OCI-LY1 (cell line): Measurements from ENCODE around the gene TUBA4B.

ENCODE experiments used
- H2AFZ ChIP-seq: fragments of 200-600 bp; sonication (generic), shearing (Covaris generic); 2 replicates; pipeline ENCODE4 v1.6.0; 2014; ENCODE audit warnings: antibody characterized with exemption, mild to moderate bottlenecking, low read length
- H3F3A ChIP-seq: fragments of 200-600 bp; sonication (generic), shearing (Covaris generic); 2 replicates; pipeline ENCODE4 v1.6.0; 2014; ENCODE audit warnings: mild to moderate bottlenecking, antibody characterized with exemption, low read length, moderate library complexity; ENCODE audit not compliant: insufficient read depth
- H3K27ac ChIP-seq: fragments of 200-600 bp; sonication (generic); 2 replicates; pipeline ENCODE4 v1.5.1; 2014; ENCODE audit warnings: low read length, mixed run types, mild to moderate bottlenecking, low read depth; ENCODE audit not compliant: poor library complexity, severe bottlenecking
- H3K27me3 ChIP-seq: fragments of 200-600 bp; sonication (generic); 2 replicates; pipeline ENCODE4 v1.6.0; 2014; ENCODE audit warnings: antibody characterized with exemption, mild to moderate bottlenecking, low read length, moderate library complexity; ENCODE audit not compliant: insufficient read depth
- H3K36me3 ChIP-seq: fragments of 200-600 bp; sonication (generic); 2 replicates; pipeline ENCODE4 v1.6.1; 2014; ENCODE audit warnings: mild to moderate bottlenecking, antibody characterized with exemption, low read length, moderate library complexity, mixed read lengths; ENCODE audit not compliant: insufficient read depth
- H3K4me1 ChIP-seq: fragments of 200-600 bp; sonication (generic); 2 replicates; pipeline ENCODE4 v1.5.1; 2014; ENCODE audit warnings: mild to moderate bottlenecking, low read length, moderate library complexity; ENCODE audit not compliant: insufficient read depth, severe bottlenecking
- H3K4me2 ChIP-seq: fragments of 200-600 bp; sonication (generic), shearing (Covaris generic); 2 replicates; pipeline ENCODE4 v1.6.1; 2014; ENCODE audit warnings: low read length
- H3K4me3 ChIP-seq: fragments of 200-600 bp; sonication (generic); 2 replicates; pipeline ENCODE4 v1.5.1; 2014; ENCODE audit warnings: low read length, low read depth, mild to moderate bottlenecking, mixed read lengths; ENCODE audit not compliant: poor library complexity, severe bottlenecking
- H3K79me2 ChIP-seq: fragments of 200-600 bp; shearing (Covaris generic); 2 replicates; pipeline ENCODE4 v1.6.1; 2016; ENCODE audit warnings: mixed run types, low read length, mixed read lengths; ENCODE audit not compliant: insufficient read depth
- H3K9ac ChIP-seq: fragments of 200-600 bp; sonication (generic), shearing (Covaris generic); 2 replicates; pipeline ENCODE4 v1.6.1; 2014; ENCODE audit warnings: mild to moderate bottlenecking, low read length, mixed read lengths
- H3K9me2 ChIP-seq: fragments of 200-600 bp; sonication (generic), shearing (Covaris generic); 2 replicates; pipeline ENCODE4 v1.6.1; 2014; ENCODE audit warnings: low read depth, mild to moderate bottlenecking, low read length, mixed read lengths
- H3K9me3 ChIP-seq: fragments of 200-600 bp; shearing (Covaris generic); 2 replicates; pipeline ENCODE4 v1.6.1; 2014; ENCODE audit warnings: low read length, mixed read lengths
- H4K20me1 ChIP-seq: fragments of 200-600 bp; sonication (generic), shearing (Covaris generic); 2 replicates; pipeline ENCODE4 v1.6.0; 2016; ENCODE audit warnings: mild to moderate bottlenecking, low read length; ENCODE audit not compliant: insufficient read depth
- CTCF ChIP-seq: fragments of 200-600 bp; sonication (generic), shearing (Covaris generic); IDR thresholded peaks from 2 replicates; pipeline ENCODE4 v1.5.1; 2017; ENCODE audit warnings: mild to moderate bottlenecking, antibody characterized with exemption, low read length, moderate library complexity, mixed read lengths
- EZH2 ChIP-seq: fragments of 200-600 bp; sonication (generic), shearing (Covaris generic); IDR thresholded peaks from 2 replicates; pipeline ENCODE4 v1.8.0; 2017; ENCODE audit warnings: borderline replicate concordance, mixed run types, mild to moderate bottlenecking, antibody characterized with exemption, low read length, moderate library complexity, mixed read lengths

The TUBA4B gene

DNA sequence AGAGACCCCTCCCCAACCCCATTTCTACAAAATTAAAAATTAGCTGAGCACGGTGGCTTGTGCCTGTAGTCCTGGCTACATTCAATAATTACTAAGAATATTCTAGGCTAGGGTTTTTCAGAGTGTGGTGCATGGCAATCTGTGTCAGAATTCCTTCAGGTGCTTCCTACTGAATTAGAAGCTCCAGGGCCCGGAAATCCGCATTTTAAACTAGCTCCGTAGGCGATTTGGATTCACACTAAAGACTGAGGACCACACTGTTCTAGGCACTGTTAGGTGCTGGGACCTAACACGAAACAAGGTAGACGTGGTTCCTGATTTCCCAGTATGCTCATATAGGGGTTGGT is 47.1 kb upstream of the TUBA4B start:
- H3K9ac ChIP-seq: peak overlapping the region; percentile 82
- peak overlapping the region; percentile 70 for H3K4me3 ChIP-seq
- TF ChIP-seq CTCF (no peak), EZH2 (no peak)
- peak overlapping the region; percentile 86 for H3K4me2 ChIP-seq
- H3F3A ChIP-seq: 0 out of 2 replicates have a peak, but pooled peaks cover 3% of the 10 kb centered on the region
- H4K20me1 ChIP-seq: no peaks in the 10 kb centered on the region
- peaks cover 21% of the 10 kb centered on the region for H3K4me1 ChIP-seq
- H3K9me3 ChIP-seq: peaks cover 6% of the 10 kb centered on the region; the same call in 1 of the 2 replicates
- H3K27me3 ChIP-seq: no peaks in the 10 kb centered on the region
- peaks cover 35% of the 10 kb centered on the region; the same call in 1 of the 2 replicates for H3K36me3 ChIP-seq
- no peaks in the 10 kb centered on the region for H3K9me2 ChIP-seq
- no peaks in the 10 kb centered on the region for H3K79me2 ChIP-seq
- H2AFZ ChIP-seq: peak overlapping the region; percentile 24; the same call in 1 of the 2 replicates
- peak overlapping the region; percentile 72 for H3K27ac ChIP-seq

GRCh38 chr2:219206328-219207133 is 46.5 kb upstream of the TUBA4B start, which contains the start of gene ZFAND2B:
TSS of gene ZFAND2B (plus strand) at chr2:219206782. CDS start at chr2:219206988, 206 bp downstream.
- 0 out of 2 replicates have a peak, but pooled peaks cover 3% of the 10 kb centered on the region for H3F3A ChIP-seq
- H3K9me3 ChIP-seq: peaks cover 6% of the 10 kb centered on the region; the same call in 1 of the 2 replicates
- H2AFZ ChIP-seq: peak within 1 kb of the TSS; percentile 24; the same call in 1 of the 2 replicates
- no peaks in the 10 kb centered on the region for H3K27me3 ChIP-seq
- peak within 1 kb of the TSS; percentile 77 for H3K27ac ChIP-seq
- peak within 1 kb of the TSS; percentile 82 for H3K9ac ChIP-seq
- peak within 1 kb of the TSS; percentile 70 for H3K4me3 ChIP-seq
- H3K9me2 ChIP-seq: no peaks in the 10 kb centered on the region
- TF ChIP-seq EZH2: no peak
- no peak for TF ChIP-seq CTCF
- H4K20me1 ChIP-seq: no peaks in the 10 kb centered on the region
- H3K79me2 ChIP-seq: no peaks in the 10 kb centered on the region
- peak within 1 kb of the TSS; percentile 86 for H3K4me2 ChIP-seq
- H3K36me3 ChIP-seq: peaks cover 38% of the 10 kb centered on the region; the same call in 1 of the 2 replicates
- H3K4me1 ChIP-seq: peaks cover 21% of the 10 kb centered on the region

DNA sequence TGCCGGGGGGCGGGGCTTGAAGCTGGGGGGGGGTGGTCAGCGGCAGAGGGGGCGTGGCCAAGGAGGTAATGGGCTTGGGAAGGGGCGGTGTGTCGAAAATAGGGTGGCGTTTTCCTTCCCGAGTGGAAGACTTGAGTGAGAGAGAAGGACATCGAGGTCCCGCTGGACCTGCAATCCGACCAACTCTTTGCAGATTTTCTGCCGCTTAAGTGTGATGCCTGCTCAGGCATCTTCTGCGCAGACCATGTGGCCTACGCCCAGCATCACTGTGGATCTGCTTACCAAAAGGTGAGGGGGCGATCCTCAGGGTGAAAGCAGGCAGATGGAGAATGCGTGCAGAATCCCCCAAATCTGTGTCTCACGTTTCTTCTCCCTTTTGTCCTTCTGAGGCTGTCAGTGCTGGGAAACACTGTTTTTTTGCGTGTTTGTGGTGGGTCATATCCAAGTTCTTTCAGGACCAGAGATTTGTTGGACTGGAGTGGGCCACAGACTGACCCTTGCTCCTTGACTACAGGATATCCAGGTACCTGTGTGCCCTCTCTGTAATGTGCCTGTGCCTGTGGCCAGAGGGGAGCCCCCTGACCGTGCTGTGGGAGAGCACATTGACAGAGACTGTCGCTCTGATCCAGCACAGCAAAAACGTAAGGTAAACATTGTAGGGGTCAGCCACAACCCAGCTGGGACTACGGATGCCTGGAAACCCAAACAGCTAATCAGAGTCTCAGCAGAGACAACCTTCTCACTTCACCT is 45.7 kb upstream of the TUBA4B start:
- Histone ChIP-seq H3K36me3 (peaks cover 43% of the 10 kb centered on the region), H3K9ac (peak overlapping the region; percentile 82), H3K27ac (peak overlapping the region; percentile 77)

More for the DNA sequence above, 45.7 kb upstream of the TUBA4B start:
- H3K4me3 ChIP-seq: peak overlapping the region; percentile 70
- peaks cover 6% of the 10 kb centered on the region; the same call in 1 of the 2 replicates for H3K9me3 ChIP-seq
- H3K79me2 ChIP-seq: no peaks in the 10 kb centered on the region
- H3K4me1 ChIP-seq: peaks cover 21% of the 10 kb centered on the region
- peak overlapping the region; percentile 86 for H3K4me2 ChIP-seq
- H3K27me3 ChIP-seq: no peaks in the 10 kb centered on the region
- H4K20me1 ChIP-seq: no peaks in the 10 kb centered on the region
- no peaks in the 10 kb centered on the region for H3K9me2 ChIP-seq
- no peak for TF ChIP-seq CTCF
- 0 out of 2 replicates have a peak, but pooled peaks cover 3% of the 10 kb centered on the region for H3F3A ChIP-seq
- no peak overlapping the region for H2AFZ ChIP-seq
